ENCODE results near the gene SCMH1. TPM values are rescaled to one million over a fixed set of nuclear protein-coding genes. Genes with fewer than 3 reads are reported as not detected.
A peak's percentile ranks its signal among the peaks of the same experiment; 100 is the strongest.

SCMH1 gene
- total and polyA plus RNA-seq, 2 of the 4 experiments (the other 2 are of a cell fraction), result 9.0 to 19.4 TPM

GRCh38 chr1:41158147-41158875, 83.8 kb downstream of the SCMH1 start (continued):
- TF ChIP-seq CHD1 (IDR thresholded peaks at IDR 0.05; ENCODE audit: low read depth, low read length), result no peak

- Histone ChIP-seq H3K56ac (ENCODE audit: extremely low read depth, insufficient read depth, low read length) (no peak overlapping the region), H3K4me1 (ENCODE audit: control insufficient read depth, insufficient read depth, low read length) (peaks cover 22% of the 10 kb centered on the region), H3K27me3 (ENCODE audit: control insufficient read depth, insufficient read depth, low read length) (no peaks in the 10 kb centered on the region), H3K27ac (ENCODE audit: insufficient read depth, low read length) (no peak overlapping the region), H2AK5ac (ENCODE audit: low read depth, low read length) (no peak overlapping the region), H3K4me3 (ENCODE audit: insufficient read depth, low read depth, low read length) (no peak overlapping the region), H3K79me1 (ENCODE audit: low read depth in 1 of 2, low read length in 2 of 2) (0 out of 4 replicates have a peak, but pooled peaks cover 0 to 5% of the 10 kb centered on the region in 2 experiments), H3K36me3 (ENCODE audit: control insufficient read depth, insufficient read depth, low read length) (peaks cover under 1% of the 10 kb centered on the region; the same call in 1 of the 2 replicates), H4K5ac (ENCODE audit: low read depth, low read length) (no peak overlapping the region), H3K18ac (ENCODE audit: low read depth, low read length) (no peak overlapping the region), H2BK120ac (ENCODE audit: low read depth, low read length) (no peak overlapping the region), H3K23ac (ENCODE audit: low read depth, low read length) (no peak overlapping the region), H3K9ac (ENCODE audit: low read depth, low read length) (no peak overlapping the region), H3K4ac (ENCODE audit: low read depth, low read length) (no peak overlapping the region), H3K9me1 (ENCODE audit: insufficient read depth, low read length) (peaks cover 4% of the 10 kb centered on the region; the same call in 1 of the 2 replicates), H4K20me1 (ENCODE audit: insufficient read depth, low read length) (no peaks in the 10 kb centered on the region), H2BK20ac (ENCODE audit: low read depth, low read length) (no peak overlapping the region), H2AK9ac (replicated peaks; ENCODE audit: low read depth, low read length, poor library complexity) (no peak overlapping the region), H4K91ac (ENCODE audit: insufficient read depth, low read depth, low read length) (no peak overlapping the region), H2BK15ac (ENCODE audit: low read depth, low read length) (no peak overlapping the region), H2BK5ac (ENCODE audit: low read depth, low read length, poor library complexity, severe bottlenecking) (peak overlapping the region; percentile 16), H2AFZ (replicated peaks; ENCODE audit: low read length, poor library complexity) (no peak overlapping the region), H4K8ac (ENCODE audit: low read depth in 2 of 2, low read length in 2 of 2) (no peak overlapping the region), H3K14ac (replicated peaks; ENCODE audit: low read depth, low read length) (no peak overlapping the region), H3K9me3 (ENCODE audit: control insufficient read depth, insufficient read depth, low read length) (no peaks in the 10 kb centered on the region), H3K4me2 (ENCODE audit: low read depth, low read length) (no peak overlapping the region)
- dilution Hi-C loops (cut with HindIII; ENCODE audit: low sequenced_read_pairs, unreplicated experiment), result no loop called here
- intact Hi-C loops (cut with micrococcal nuclease), result no loop called here
- ChIA-PET POLR2A (ENCODE audit: unreplicated experiment) (no interaction called here), CTCF (interaction anchor here (0.6 to 1.7 kb wide), 2 partner anchors 32 to 83 kb away, joined by 3 to 4 read pairs; no protein-coding TSS in a partner anchor)
- TF ChIP-seq RFX5 (IDR thresholded peaks at IDR 0.05; ENCODE audit: low read depth, low read length), result no peak
- no CpG with 5 or more reads among the region's 1 CpG for WGBS, 2 experiments (ENCODE audit: extremely low coverage in 2 of 2, insufficient read length in 1 of 2)
- in situ Hi-C loops (cut with MboI; ENCODE audit: low sequenced_read_pairs), result no loop called here
- BruUV-seq (replicated peaks), result no TSS peak
- ATAC-seq (ENCODE audit: low read depth), result no peak
- DNase-seq, result no peak
Observed at GRCh38 chr1:41155105-41155504, 87.0 kb downstream of the SCMH1 start.

Data from IMR-90 (cell line).